ENCODE results near the gene B4GALNT4. TPM values are rescaled to one million over a fixed set of nuclear protein-coding genes. Genes with fewer than 3 reads are reported as not detected.

B4GALNT4 gene
- total RNA-seq, 2 donors from 2014 or later, result 2.1 TPM; not detected in 1

- Histone ChIP-seq H3K4me3 (no peak overlapping the region), H3K9me3 (peaks cover 0 to 10% (median 0%) of the 10 kb centered on the region in 3 donors), H3K4me1 (peaks cover 31% of the 10 kb centered on the region), H3K27ac (no peak overlapping the region), H3K27me3 (no peaks in the 10 kb centered on the region), H3K36me3 (replicated peaks in 1 of 2; ENCODE audit: insufficient read depth in 1 of 2, low read depth in 2 of 2) (no peaks in the 10 kb centered on the region)
- DNase-seq, result no peak
- TF ChIP-seq POLR2A (IDR thresholded peaks at IDR 0.05) (no peak), CTCF (IDR thresholded peaks at IDR 0.05) (no peak)
- 53 to 64% methylated on average over 6 of the region's 6 CpGs for WGBS, 2 donors
- no peak for ATAC-seq
- intact Hi-C loops (cut with DNase I), result no loop called here
Observed at GRCh38 chr11:356610-357009, 12.7 kb upstream of the B4GALNT4 start.

GRCh38 chr11:357582-357981, 11.7 kb upstream of the B4GALNT4 start:
- TF ChIP-seq CTCF (IDR thresholded peaks at IDR 0.05) (no peak), POLR2A (IDR thresholded peaks at IDR 0.05) (no peak)
- Histone ChIP-seq H3K36me3 (replicated peaks in 1 of 2; ENCODE audit: insufficient read depth in 1 of 2, low read depth in 2 of 2) (no peaks in the 10 kb centered on the region), H3K9me3 (peaks cover 0 to 10% (median 0%) of the 10 kb centered on the region in 3 donors), H3K27me3 (no peaks in the 10 kb centered on the region), H3K4me1 (peaks cover 30% of the 10 kb centered on the region), H3K4me3 (no peak overlapping the region), H3K27ac (no peak overlapping the region)
- ATAC-seq (no peak), DNase-seq (no peak)
- 78 to 88% methylated on average over 4 of the region's 4 CpGs for WGBS, 2 donors
- intact Hi-C loops (cut with DNase I), result no loop called here

GRCh38 chr11:358129-358800, 11.0 kb upstream of the B4GALNT4 start:
- Histone ChIP-seq H3K4me1 (peaks cover 23% of the 10 kb centered on the region), H3K36me3 (replicated peaks in 1 of 2; ENCODE audit: insufficient read depth in 1 of 2, low read depth in 2 of 2) (no peaks in the 10 kb centered on the region), H3K27me3 (no peaks in the 10 kb centered on the region), H3K9me3 (peaks cover 0 to 10% (median 0%) of the 10 kb centered on the region in 3 donors), H3K4me3 (no peak overlapping the region), H3K27ac (no peak overlapping the region)
- no peak for TF ChIP-seq POLR2A (IDR thresholded peaks at IDR 0.05)
- TF ChIP-seq CTCF (IDR thresholded peaks at IDR 0.05), result no peak
- 43% methylated on average over 23 to 33 of the region's 34 CpGs for WGBS, 2 donors
- DNase-seq (no peak), ATAC-seq (no peak)
- intact Hi-C loops (cut with DNase I), result no loop called here

- 66 to 72% methylated on average over 5 of the region's 5 CpGs for WGBS, 2 donors
- intact Hi-C loops (cut with DNase I), result no loop called here
- no peak for DNase-seq
Observed at GRCh38 chr11:359181-359714, 10.1 kb upstream of the B4GALNT4 start.

More at GRCh38 chr11:359181-359714, 10.1 kb upstream of the B4GALNT4 start:
- Histone ChIP-seq H3K27me3 (no peaks in the 10 kb centered on the region), H3K9me3 (peaks cover 0 to 10% (median 0%) of the 10 kb centered on the region in 3 donors), H3K4me1 (peaks cover 13% of the 10 kb centered on the region), H3K4me3 (no peak overlapping the region), H3K36me3 (replicated peaks in 1 of 2; ENCODE audit: insufficient read depth in 1 of 2, low read depth in 2 of 2) (no peaks in the 10 kb centered on the region), H3K27ac (no peak overlapping the region)
- no peak for ATAC-seq
- TF ChIP-seq POLR2A (IDR thresholded peaks at IDR 0.05) (no peak), CTCF (IDR thresholded peaks at IDR 0.05) (no peak)
